A549 (cell line): ENCODE data around the gene GRID1. TPM values are rescaled to one million over a fixed set of nuclear protein-coding genes. Genes with fewer than 3 reads are reported as not detected.

Experiments
- ATAC-seq, 2 experiments: fragments of 200-7000 bp in 1 of 2; fragments of >200 bp in 1 of 2; cut with Nextera tagmentation in 1 of 2; cut with Tn5 transposase in 1 of 2; 3 replicates each; pipeline versions ENCODE4 v1.8.0 to v1.9.1; 2018 to 2020; ENCODE audit warnings: mild to moderate bottlenecking in 1 of 2, moderate library complexity in 1 of 2
- CTCF ChIA-PET: fragments of 300-600 bp; sonication (Branson Sonifier 250); formaldehyde crosslinking; extraction: SDS; loops from one replicate; lab custom pipeline; 2021; ENCODE audit warnings: antibody characterized with exemption, inconsistent platforms; lab: Yijun Ruan, JAX
- POLR2A ChIA-PET: fragments of 350-600 bp; formaldehyde crosslinking; extraction: SDS; loops from one replicate; lab custom pipeline; 2021; ENCODE audit warnings: antibody characterized with exemption, inconsistent platforms; lab: Yijun Ruan, JAX
- DNase-seq, 2 experiments: peaks; one replicate each; pipeline versions ENCODE4 v3.0.0 to v3.0.0-alpha.2; 2011 to 2016; ENCODE audit warnings: low read depth in 1 of 2, low spot score in 1 of 2
- FAIRE-seq: peaks from 2 replicates; lab custom pipeline; 2011; peaks lifted over from hg19 to GRCh38; lab: Jason Lieb, UNC
- H3K27ac ChIP-seq, 2 experiments: fragments of >200 bp; sonication (Bioruptor Twin); formaldehyde crosslinking; 3 replicates each; pipeline ENCODE4 v1.5.1; 2016 to 2017
- H3K4me1 ChIP-seq: fragments of >200 bp; sonication (Bioruptor Twin); formaldehyde crosslinking; 3 replicates; pipeline ENCODE4 v1.6.1; 2016
- H3K4me2 ChIP-seq: fragments of >200 bp; sonication (Bioruptor Twin); formaldehyde crosslinking; 3 replicates; pipeline ENCODE4 v1.6.1; 2016
- H3K4me3 ChIP-seq: fragments of >200 bp; sonication (Bioruptor Twin); formaldehyde crosslinking; 3 replicates; pipeline ENCODE4 v1.5.1; 2016
- H3K9me3 ChIP-seq: fragments of >200 bp; sonication (Bioruptor Twin); formaldehyde crosslinking; 3 replicates; pipeline ENCODE4 v1.6.1; 2016
- EHF ChIP-seq: fragments of 250-450 bp; sonication (Bioruptor Pico); IDR thresholded peaks from 2 replicates; pipeline ENCODE4 v1.5.0; 2020; ENCODE audit warnings: mild to moderate bottlenecking
- ELK1 ChIP-seq: fragments of 150-350 bp; IDR thresholded peaks from 2 replicates; pipeline ENCODE4 v1.6.1; 2014; ENCODE audit warnings: low read depth, mild to moderate bottlenecking, low read length
- FOSB ChIP-seq: fragments of 250-450 bp; sonication (Bioruptor Pico); IDR thresholded peaks from 2 replicates; pipeline ENCODE4 v1.5.0; 2020; ENCODE audit warnings: mild to moderate bottlenecking, moderate library complexity
- FOSL2 ChIP-seq, 2 experiments: fragments of 450-650 bp in 1 of 2; fragments of >200 bp in 1 of 2; sonication (Bioruptor Twin) in 1 of 2; formaldehyde crosslinking; IDR thresholded peaks; 2 replicates each; pipeline versions ENCODE4 v1.5.0 to v1.6.1; 2016 to 2020; ENCODE audit warnings: mild to moderate bottlenecking in 1 of 2, moderate library complexity in 1 of 2
- FOXS1 ChIP-seq: fragments of 250-450 bp; sonication (Bioruptor Pico); IDR thresholded peaks from 2 replicates; pipeline ENCODE4 v1.5.0; 2020; ENCODE audit warnings: mild to moderate bottlenecking, moderate library complexity
- HDAC2 ChIP-seq: fragments of 200-600 bp; sonication (generic); IDR thresholded peaks from 2 replicates; pipeline ENCODE4 v1.6.1; 2016
- HOXA7 ChIP-seq: fragments of 250-450 bp; sonication (Bioruptor Pico); IDR thresholded peaks from 2 replicates; pipeline ENCODE4 v1.5.0; 2020; ENCODE audit warnings: mild to moderate bottlenecking, moderate library complexity
- HOXB13 ChIP-seq: fragments of 250-450 bp; sonication (Bioruptor Pico); IDR thresholded peaks from 2 replicates; pipeline ENCODE4 v1.5.0; 2020; ENCODE audit warnings: low read depth, mild to moderate bottlenecking, moderate library complexity
- JUNB ChIP-seq: fragments of >200 bp; sonication (Bioruptor Twin); formaldehyde crosslinking; IDR thresholded peaks from 2 replicates; pipeline ENCODE4 v1.6.1; 2016
- KDM5A ChIP-seq: fragments of 200-600 bp; sonication (generic); IDR thresholded peaks from 2 replicates; pipeline ENCODE4 v1.6.1; 2016; ENCODE audit warnings: antibody characterized with exemption, mild to moderate bottlenecking
- NFE2L2 ChIP-seq: fragments of 150-350 bp; conservative IDR thresholded peaks from 2 replicates; pipeline ENCODE4 v1.6.1; 2014; ENCODE audit warnings: low read length
- NPAS2 ChIP-seq: fragments of 250-450 bp; sonication (Bioruptor Pico); IDR thresholded peaks from 2 replicates; pipeline ENCODE4 v1.8.0; 2022; ENCODE audit warnings: mild to moderate bottlenecking, moderate library complexity, borderline replicate concordance
- NR3C1 ChIP-seq: fragments of >200 bp; sonication (Bioruptor Twin); formaldehyde crosslinking; IDR thresholded peaks from 3 replicates; pipeline ENCODE4 v1.6.1; 2017
- POLR2AphosphoS2 ChIP-seq: conservative IDR thresholded peaks from 2 replicates; pipeline ENCODE4 v1.6.1; 2012; ENCODE audit warnings: low read length, improper control_type of control experiment, inconsistent platforms
- RAD21 ChIP-seq, 2 experiments: fragments of >200 bp in 1 of 2; sonication (Bioruptor Twin) in 1 of 2; formaldehyde crosslinking in 1 of 2; IDR thresholded peaks in 1 of 2; conservative IDR thresholded peaks in 1 of 2; 2 replicates in 1 of 2; 3 replicates in 1 of 2; pipeline ENCODE4 v1.6.1; 2012 to 2018; ENCODE audit warnings: inconsistent platforms in 1 of 2
- RARB ChIP-seq: fragments of 250-450 bp; sonication (Bioruptor Pico); IDR thresholded peaks from 2 replicates; pipeline ENCODE4 v1.8.0; 2021; ENCODE audit warnings: mild to moderate bottlenecking, moderate library complexity
- RFX5 ChIP-seq: fragments of 450-650 bp; IDR thresholded peaks from 2 replicates; pipeline ENCODE4 v1.7.1; 2014; ENCODE audit warnings: antibody characterized with exemption, mild to moderate bottlenecking, moderate library complexity
- SMC3 ChIP-seq: fragments of >200 bp; sonication (Bioruptor Twin); formaldehyde crosslinking; IDR thresholded peaks from 3 replicates; pipeline ENCODE4 v1.6.1; 2018; ENCODE audit warnings: inconsistent platforms
- TFCP2L1 ChIP-seq: fragments of 250-450 bp; sonication (Bioruptor Pico); IDR thresholded peaks from 2 replicates; pipeline ENCODE4 v1.5.0; 2021; ENCODE audit warnings: mild to moderate bottlenecking
- ZSCAN20 ChIP-seq: fragments of 250-450 bp; sonication (Bioruptor Pico); IDR thresholded peaks from 2 replicates; pipeline ENCODE4 v1.8.0; 2022; ENCODE audit warnings: mild to moderate bottlenecking, moderate library complexity
- WGBS: methylation state at CpG from one replicate; pipeline ENCODE4 v1.1.6; 2017; ENCODE audit errors: missing lambda C conversion rate; 5-methylcytosine and 5-hydroxymethylcytosine counted together
- polyA plus RNA-seq, 4 experiments: library from polyadenylated mRNA; depleted of rRNA in 3 of 4; stranded (reverse); fragments of >200 nt; fragmentation: RNase III in 1 of 4; extraction: RNeasy Plus Mini Kit Qiagen cat#74134 plus additional on column Dnase treatment in 1 of 4; gene quantifications; 2 replicates in 3 of 4; 3 replicates in 1 of 4; pipeline ENCODE4 v1.2.3, GENCODE V29; 2011 to 2017
- TF ChIP-seq, protein P1 (sequence below): fragments of 250-450 bp; sonication (Bioruptor Pico); IDR thresholded peaks from 2 replicates; pipeline ENCODE4 v1.5.0; 2021; ENCODE audit warnings: mild to moderate bottlenecking, moderate library complexity, borderline replicate concordance

Gene GRID1
- polyA plus RNA-seq, 2 of the 4 experiments (the other 2 are of a cell fraction), result 0.14 to 0.30 TPM

DNA sequence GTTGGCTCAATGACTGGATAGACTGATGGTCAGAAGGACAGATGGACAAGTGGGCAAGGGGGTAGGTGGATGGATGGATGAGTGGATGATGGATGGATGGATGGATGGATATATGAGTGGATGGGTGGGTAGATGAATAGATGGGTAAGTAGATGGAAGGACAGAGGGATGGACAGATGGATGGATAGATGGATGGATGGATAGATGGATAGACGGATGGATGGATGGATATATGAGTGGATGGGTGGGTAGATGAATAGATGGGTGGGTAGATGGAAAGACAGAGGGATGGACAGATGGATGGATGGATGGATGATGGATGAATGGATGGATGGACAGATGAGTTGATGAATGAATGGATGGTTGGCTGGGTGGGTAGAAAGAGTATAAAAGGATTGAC lies 119.5 kb downstream of the GRID1 start (continued):
- TF ChIP-seq ZSCAN20 (CRISPR knock-in tag), result no peak

DNA sequence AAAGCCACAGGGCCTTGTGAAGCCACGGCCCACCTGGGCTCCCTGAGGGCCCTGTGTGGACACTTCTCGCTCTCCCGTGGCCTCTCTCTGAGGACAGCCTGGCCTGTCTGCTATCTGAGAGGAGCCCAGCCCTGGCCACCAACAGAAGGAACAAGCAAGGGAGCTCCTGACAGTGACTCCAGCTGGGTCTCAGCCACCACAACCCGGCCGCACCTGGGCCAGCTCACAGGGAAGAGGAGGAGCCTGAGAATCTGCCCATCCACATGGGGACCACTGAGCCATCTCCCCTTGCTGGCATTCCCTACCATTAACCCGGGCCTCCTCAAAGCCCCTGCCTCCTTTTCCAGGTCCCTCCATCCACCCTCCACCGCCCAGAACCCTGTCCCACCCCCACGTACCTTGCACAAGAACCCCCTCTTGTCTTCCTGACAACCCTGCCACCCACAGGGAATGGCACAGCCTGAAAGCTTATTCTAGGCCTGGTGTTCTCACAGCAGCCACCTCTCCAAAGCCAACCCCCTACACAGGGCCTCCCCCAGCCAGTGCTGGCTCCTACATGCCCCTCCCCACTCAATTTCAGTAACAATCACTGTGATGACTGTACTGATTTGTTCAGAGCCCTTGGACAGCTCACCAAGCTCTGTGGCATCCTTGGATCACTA lies 120.2 kb downstream of the GRID1 start:
- H3K4me3 ChIP-seq, result no peak overlapping the region
- 10% methylated on average over 6 of the region's 8 CpGs for WGBS
- H3K27ac ChIP-seq, result no peak overlapping the region
- POLR2A ChIA-PET, result no interaction called here
- CTCF ChIA-PET, result interaction anchor here (0.7 kb wide), 1 partner anchor 271 kb away, joined by 3 read pairs; no protein-coding TSS in a partner anchor
- no peaks in the 10 kb centered on the region for H3K4me1 ChIP-seq
- TF ChIP-seq FOSB (CRISPR knock-in tag) (no peak), NPAS2 (CRISPR knock-in tag) (no peak), POLR2AphosphoS2 (no peak), SMC3 (no peak), KDM5A (no peak), JUNB (no peak), EHF (CRISPR knock-in tag) (no peak), RARB (CRISPR knock-in tag) (no peak)
- ATAC-seq (no peak), FAIRE-seq (no peak), DNase-seq (no peak)
- no peaks in the 10 kb centered on the region for H3K9me3 ChIP-seq
- no peak overlapping the region for H3K4me2 ChIP-seq

GRCh38 chr10:86245015-86245394 lies 121.6 kb downstream of the GRID1 start:
- Histone ChIP-seq H3K4me3 (no peak overlapping the region), H3K4me1 (no peaks in the 10 kb centered on the region), H3K9me3 (no peaks in the 10 kb centered on the region), H3K4me2 (no peak overlapping the region), H3K27ac (no peak overlapping the region)
- ATAC-seq (no peak), DNase-seq (no peak), FAIRE-seq (no peak)
- no peak for TF ChIP-seq RAD21 (conservative IDR thresholded peaks at IDR 0.05 in 1 of 2, IDR thresholded peaks at IDR 0.05 in 1 of 2)
- no peak for TF ChIP-seq NFE2L2
- no peak for TF ChIP-seq HOXB13
- no peak for TF ChIP-seq KDM5A
- TF ChIP-seq HDAC2, result no peak
- TF ChIP-seq POLR2AphosphoS2, result no peak
- no peak for TF ChIP-seq RFX5
- no peak for TF ChIP-seq HOXA7 (CRISPR knock-in tag)
- TF ChIP-seq FOSL2 (IDR thresholded peaks at IDR 0.05), result no peak
- no peak for TF ChIP-seq FOSL2 (CRISPR knock-in tag; IDR thresholded peaks at IDR 0.05)
- TF ChIP-seq FOXS1, result no peak
- no peak for TF ChIP-seq SMC3
- no peak for TF ChIP-seq NR3C1
- TF ChIP-seq ELK1, result no peak
- TF ChIP-seq, protein P1, sequence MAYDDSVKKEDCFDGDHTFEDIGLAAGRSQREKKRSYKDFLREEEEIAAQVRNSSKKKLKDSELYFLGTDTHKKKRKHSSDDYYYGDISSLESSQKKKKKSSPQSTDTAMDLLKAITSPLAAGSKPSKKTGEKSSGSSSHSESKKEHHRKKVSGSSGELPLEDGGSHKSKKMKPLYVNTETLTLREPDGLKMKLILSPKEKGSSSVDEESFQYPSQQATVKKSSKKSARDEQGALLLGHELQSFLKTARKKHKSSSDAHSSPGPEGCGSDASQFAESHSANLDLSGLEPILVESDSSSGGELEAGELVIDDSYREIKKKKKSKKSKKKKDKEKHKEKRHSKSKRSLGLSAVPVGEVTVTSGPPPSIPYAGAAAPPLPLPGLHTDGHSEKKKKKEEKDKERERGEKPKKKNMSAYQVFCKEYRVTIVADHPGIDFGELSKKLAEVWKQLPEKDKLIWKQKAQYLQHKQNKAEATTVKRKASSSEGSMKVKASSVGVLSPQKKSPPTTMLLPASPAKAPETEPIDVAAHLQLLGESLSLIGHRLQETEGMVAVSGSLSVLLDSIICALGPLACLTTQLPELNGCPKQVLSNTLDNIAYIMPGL (CRISPR knock-in tag), result no peak
- TF ChIP-seq TFCP2L1 (CRISPR knock-in tag), result no peak
- 68% methylated on average over 5 of the region's 5 CpGs for WGBS
- CTCF ChIA-PET, result no interaction called here
- POLR2A ChIA-PET, result no interaction called here
